C4-2B (cell line): ENCODE results near the gene WDR5.

Experiments used
- H3K27ac ChIP-seq: fragments of 450-650 bp; 2 replicates; pipeline ENCODE4 v1.5.1; 2017
- ZFX ChIP-seq: fragments of 450-650 bp; IDR thresholded peaks from 2 replicates; pipeline ENCODE4 v1.6.1; 2017
- TF ChIP-seq, protein P1 (sequence below): fragments of 450-650 bp; conservative IDR thresholded peaks from 2 replicates; pipeline ENCODE4 v1.5.1; 2017; ENCODE audit warnings: mild to moderate bottlenecking

WDR5 gene

DNA sequence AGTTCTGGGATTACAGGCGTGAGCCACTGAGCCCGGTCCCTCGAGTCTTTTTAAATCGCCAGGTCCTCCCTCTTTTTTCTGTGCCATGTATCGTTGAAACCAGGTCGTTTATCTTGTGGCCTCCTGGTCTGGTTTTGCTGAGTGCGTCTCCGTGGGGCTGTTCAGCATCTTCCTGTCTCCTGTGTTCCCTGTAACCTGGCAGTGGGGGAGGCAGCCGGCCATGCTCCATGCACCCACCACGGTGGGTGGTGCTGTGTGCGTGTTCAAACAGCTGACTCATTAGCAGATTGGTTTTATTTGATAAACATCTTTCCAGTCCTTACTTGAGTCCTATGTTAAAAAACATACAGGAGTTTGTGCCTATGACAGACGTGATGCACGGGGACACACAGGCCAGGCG is 25.8 kb downstream of the WDR5 start:
- no peak overlapping the region for H3K27ac ChIP-seq

DNA sequence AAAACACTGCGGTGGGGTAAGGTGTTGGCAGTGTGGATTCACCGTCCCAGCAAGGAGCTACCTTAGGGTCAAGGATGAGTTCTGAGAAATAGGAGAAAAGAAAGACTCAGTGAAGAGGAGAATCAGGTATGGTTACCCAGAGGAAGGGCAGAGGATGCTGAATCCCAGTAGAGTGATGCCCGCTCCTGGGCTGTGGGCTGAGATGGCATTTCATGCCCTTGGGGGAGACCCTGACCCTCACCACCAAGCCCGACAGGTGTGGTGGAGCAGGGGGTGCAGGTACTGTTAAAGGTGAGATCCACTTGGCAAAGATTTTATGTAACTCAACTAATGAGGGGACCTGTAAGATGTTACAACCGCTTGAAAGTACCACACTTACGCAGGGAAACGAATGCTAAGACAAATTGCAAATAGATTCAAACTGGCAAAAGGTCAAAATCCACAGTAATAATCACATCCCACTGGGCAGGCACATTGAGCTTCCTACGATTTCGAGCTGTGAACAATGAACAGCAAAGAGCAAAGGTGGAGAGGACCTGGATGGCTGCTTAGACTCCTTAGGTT is 26.4 kb downstream of the WDR5 start:
- TF ChIP-seq ZFX, result no peak
- TF ChIP-seq, protein P1, sequence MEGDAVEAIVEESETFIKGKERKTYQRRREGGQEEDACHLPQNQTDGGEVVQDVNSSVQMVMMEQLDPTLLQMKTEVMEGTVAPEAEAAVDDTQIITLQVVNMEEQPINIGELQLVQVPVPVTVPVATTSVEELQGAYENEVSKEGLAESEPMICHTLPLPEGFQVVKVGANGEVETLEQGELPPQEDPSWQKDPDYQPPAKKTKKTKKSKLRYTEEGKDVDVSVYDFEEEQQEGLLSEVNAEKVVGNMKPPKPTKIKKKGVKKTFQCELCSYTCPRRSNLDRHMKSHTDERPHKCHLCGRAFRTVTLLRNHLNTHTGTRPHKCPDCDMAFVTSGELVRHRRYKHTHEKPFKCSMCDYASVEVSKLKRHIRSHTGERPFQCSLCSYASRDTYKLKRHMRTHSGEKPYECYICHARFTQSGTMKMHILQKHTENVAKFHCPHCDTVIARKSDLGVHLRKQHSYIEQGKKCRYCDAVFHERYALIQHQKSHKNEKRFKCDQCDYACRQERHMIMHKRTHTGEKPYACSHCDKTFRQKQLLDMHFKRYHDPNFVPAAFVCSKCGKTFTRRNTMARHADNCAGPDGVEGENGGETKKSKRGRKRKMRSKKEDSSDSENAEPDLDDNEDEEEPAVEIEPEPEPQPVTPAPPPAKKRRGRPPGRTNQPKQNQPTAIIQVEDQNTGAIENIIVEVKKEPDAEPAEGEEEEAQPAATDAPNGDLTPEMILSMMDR, result no peak

More for the DNA sequence above, 25.8 kb downstream of the WDR5 start:
- no peak for TF ChIP-seq ZFX
- TF ChIP-seq, protein P1, result no peak

DNA sequence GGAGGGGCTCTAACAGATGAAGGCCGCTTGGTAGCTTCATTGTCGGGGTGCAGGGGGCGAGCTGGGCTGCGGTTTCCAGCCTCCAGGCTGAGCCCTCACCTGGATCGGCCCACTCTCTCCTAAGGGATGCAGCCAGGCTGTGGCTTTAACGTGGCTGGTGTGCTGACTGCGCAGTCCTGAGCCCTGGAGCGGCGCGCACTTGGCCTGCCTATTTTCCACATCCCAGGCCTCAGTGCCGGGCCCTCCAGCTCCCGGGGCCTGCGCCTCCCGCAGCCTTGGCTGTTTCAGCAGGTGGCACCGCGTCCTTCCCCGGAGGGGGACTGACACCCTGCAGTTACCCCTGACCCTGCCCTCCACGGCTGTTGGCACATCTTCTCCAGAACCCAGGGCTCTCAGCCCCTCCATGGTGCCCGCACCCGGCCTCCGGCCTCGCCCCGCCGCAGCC is 27.1 kb downstream of the WDR5 start:
- no peak overlapping the region for H3K27ac ChIP-seq
- TF ChIP-seq, protein P1, result no peak
- TF ChIP-seq ZFX, result no peak

More for the DNA sequence above, 26.4 kb downstream of the WDR5 start:
- H3K27ac ChIP-seq, result no peak overlapping the region

DNA sequence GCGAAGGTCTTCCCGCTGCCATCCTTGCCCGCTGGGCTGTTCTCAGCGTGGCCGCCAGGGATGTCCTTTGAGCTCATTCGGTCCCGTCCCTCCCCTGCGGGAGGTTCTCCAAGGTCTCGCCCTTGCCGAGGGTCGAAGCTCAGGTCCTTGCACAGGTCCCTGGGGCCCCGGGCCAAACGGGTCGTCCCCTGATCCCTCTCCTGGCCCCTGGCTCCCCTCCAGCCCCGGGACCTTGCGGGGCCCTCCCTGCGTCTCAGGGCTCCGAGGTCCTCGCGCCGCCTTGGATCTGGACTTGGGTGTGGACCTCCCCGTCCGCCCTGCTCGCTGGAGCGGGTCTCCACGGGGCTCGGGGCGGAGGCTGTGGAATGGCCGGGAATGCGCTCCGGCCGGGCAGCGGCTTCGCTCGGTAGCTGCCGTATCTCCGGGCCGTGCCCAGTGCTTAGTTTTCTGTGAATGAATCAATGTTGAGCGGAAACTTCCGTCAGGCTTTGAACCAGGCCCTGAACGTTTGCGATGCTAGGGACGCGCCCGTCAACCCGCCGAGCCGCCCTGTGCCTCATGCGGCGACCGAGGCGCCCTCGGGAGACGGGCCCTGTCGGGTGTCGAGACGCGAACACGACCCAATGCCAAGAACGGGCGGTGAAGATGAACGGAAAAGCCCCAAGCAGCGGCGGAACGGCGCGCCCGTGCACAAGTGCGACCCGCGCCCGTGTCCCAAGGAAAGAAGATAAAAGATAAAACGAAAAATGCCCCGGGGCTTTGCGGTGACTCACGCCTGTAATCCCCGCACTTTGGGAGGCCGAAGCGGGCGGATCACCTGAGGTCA is 27.7 kb downstream of the WDR5 start:
- no peak overlapping the region for H3K27ac ChIP-seq
- no peak for TF ChIP-seq ZFX
- TF ChIP-seq, protein P1, result no peak

DNA sequence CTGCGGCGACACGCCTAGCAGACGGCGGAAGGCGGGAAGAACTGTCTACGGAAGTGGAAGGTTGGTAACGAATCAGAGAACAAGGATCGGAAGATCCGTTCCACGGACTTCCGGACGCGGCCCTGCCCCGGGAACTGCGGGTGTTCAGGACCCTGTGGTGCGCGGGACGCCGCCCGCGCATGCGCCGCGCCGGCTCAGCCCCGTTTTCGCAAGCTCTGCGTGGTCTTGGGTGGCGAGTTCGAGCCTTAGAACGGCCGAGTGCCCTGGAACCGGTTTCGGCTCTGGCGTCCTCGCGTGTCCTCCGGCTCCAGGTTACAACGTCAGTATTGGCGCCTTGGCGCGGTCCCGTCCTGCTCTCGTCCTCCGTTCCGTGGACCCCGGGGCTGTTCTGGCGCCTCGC is 29.0 kb downstream of the WDR5 start:
- H3K27ac ChIP-seq, result no peak overlapping the region
- no peak for TF ChIP-seq ZFX
- TF ChIP-seq, protein P1, result no peak

DNA sequence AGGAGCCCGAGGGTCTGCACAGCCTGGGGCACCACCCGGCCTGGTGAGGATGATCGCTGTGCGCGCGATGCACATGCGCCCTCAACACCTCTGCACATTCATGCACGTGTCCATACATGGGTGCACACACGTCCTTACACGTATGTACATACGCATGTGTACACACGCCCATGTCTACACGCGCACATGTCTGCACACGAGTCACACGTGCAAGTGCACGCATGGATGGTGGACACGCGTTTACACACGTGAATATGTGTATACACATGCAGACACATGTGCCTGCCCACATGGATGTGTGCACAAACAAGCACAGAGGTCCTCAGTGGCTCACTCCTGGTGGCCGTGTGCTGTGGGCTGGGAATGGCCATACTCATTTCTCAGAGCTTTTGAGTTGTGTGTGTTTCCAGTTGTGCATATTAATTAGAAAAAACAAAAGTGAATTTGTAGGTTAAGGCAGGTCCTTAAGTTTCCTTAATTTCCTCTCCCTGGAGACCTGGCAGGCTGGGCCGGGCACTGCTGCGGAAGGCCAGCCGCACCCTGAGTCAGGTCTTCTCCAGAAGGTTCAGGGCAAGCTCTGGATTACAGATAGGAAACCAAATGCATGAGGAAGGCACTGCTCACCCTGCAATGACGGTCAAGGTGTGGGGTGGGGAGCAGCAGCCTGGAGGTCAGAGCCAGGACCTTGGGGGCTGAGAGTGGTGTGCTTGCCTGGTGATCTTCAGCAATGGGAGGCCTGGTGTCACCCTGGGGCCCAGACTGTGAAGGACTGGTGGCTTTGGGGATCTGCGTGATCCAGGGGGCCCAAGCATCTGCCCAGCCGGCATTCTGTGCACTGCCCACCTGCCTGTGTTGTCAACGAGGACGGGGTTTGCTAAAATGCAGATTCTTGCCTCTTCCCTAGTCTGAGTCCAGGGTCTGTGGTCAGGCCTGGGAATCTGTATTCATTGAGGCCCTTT is 29.8 kb downstream of the WDR5 start:
- no peak overlapping the region for H3K27ac ChIP-seq
- no peak for TF ChIP-seq ZFX
- TF ChIP-seq, protein P1, result no peak
